ENCODE measurements around the gene GPR141.

GPR141 gene

DNA sequence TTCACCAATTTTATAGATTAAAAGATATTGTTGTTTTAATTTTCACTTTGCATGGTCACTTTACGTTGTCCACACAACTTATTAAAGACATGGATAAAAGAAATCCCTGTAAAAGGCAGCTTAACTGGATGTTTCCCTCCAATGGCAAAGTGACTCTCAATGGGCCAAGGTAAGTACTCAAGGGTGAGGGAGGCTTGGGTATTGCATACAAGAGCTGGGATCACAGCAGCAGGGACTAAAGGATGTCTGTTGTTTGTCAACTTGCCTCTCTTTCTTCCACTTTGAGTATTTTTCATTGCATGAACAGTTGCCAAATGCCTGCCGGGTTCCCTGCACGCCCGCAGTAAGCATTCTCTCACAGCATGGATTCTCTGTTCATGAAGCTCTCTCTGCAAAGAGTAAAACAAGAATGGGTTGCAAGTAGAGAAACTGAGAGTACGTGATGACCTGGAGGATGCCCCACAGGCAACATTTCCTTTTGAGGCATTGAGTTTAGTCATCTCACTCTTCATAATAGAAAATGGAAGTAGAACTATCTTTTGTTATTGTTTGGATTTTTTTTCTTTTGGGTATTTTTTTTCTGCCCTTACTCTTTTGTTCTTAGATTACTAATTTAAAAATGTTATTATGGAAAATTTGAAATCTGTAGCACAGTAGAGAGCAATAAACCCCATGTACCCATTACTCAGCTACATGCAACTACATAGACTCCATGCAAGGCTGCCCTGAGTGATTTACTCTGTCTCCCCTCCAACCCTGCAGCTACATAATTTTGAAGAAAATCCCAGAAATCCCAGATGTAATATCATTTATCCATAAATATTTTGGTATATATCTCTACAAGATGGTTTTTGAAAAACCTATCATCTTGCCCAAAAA, 26.3 kb downstream of the GPR141 start:
- no peak overlapping the region for H3K4me3 ChIP-seq (ENCODE audit: low read length, poor library complexity, severe bottlenecking)
- H3K9me2 ChIP-seq (replicated peaks; ENCODE audit: low read depth, low read length) = no peaks in the 10 kb centered on the region
- H3K79me2 ChIP-seq (ENCODE audit: insufficient read depth, low read length) = no peaks in the 10 kb centered on the region
- peaks cover 16% of the 10 kb centered on the region for H3K4me1 ChIP-seq (ENCODE audit: insufficient read depth, low read length, poor library complexity, severe bottlenecking)
- H2AFZ ChIP-seq (ENCODE audit: low read length) = no peak overlapping the region
- no peaks in the 10 kb centered on the region for H3K27me3 ChIP-seq (ENCODE audit: insufficient read depth, low read length, poor library complexity, severe bottlenecking)
- H3K4me2 ChIP-seq (ENCODE audit: low read depth, low read length, poor library complexity, severe bottlenecking) = no peak overlapping the region
- no peaks in the 10 kb centered on the region for H3K9me3 ChIP-seq (ENCODE audit: insufficient read depth, low read depth, low read length)
- H3K9ac ChIP-seq (ENCODE audit: low read depth, low read length, poor library complexity, severe bottlenecking) = no peak overlapping the region
- no peaks in the 10 kb centered on the region for H3K36me3 ChIP-seq (ENCODE audit: insufficient read depth, low read length)
- H3F3A ChIP-seq (ENCODE audit: low read depth) = no peaks in the 10 kb centered on the region
- H4K20me1 ChIP-seq (ENCODE audit: insufficient read depth, low read length, poor library complexity, severe bottlenecking) = no peaks in the 10 kb centered on the region
- TF ChIP-seq, protein P1, sequence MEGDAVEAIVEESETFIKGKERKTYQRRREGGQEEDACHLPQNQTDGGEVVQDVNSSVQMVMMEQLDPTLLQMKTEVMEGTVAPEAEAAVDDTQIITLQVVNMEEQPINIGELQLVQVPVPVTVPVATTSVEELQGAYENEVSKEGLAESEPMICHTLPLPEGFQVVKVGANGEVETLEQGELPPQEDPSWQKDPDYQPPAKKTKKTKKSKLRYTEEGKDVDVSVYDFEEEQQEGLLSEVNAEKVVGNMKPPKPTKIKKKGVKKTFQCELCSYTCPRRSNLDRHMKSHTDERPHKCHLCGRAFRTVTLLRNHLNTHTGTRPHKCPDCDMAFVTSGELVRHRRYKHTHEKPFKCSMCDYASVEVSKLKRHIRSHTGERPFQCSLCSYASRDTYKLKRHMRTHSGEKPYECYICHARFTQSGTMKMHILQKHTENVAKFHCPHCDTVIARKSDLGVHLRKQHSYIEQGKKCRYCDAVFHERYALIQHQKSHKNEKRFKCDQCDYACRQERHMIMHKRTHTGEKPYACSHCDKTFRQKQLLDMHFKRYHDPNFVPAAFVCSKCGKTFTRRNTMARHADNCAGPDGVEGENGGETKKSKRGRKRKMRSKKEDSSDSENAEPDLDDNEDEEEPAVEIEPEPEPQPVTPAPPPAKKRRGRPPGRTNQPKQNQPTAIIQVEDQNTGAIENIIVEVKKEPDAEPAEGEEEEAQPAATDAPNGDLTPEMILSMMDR (conservative IDR thresholded peaks at IDR 0.05; ENCODE audit: low read length) = no peak
- no peak for TF ChIP-seq EZH2phosphoT487 (IDR thresholded peaks at IDR 0.05; ENCODE audit: borderline replicate concordance)

DNA sequence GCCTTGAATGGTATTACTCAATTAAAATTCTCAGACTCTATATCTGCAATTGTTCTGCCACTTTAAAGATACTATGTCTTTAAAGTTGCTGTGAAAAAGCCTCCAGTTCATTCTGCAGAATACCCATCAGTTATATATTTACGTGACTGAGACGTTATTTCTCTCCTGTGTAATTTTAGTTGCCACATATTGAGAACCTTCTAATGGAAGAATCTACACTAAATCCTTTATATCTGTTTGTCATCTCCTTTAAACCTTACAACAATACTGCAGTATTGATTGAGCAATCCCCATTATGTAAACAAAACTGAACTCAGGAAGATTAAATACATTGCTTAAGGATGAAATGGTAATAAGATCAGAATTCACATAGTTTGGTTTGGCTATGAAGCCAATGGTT, 30.0 kb downstream of the GPR141 start:
- no peak for TF ChIP-seq EZH2phosphoT487 (IDR thresholded peaks at IDR 0.05; ENCODE audit: borderline replicate concordance)
- TF ChIP-seq, protein P1 (conservative IDR thresholded peaks at IDR 0.05; ENCODE audit: low read length) = no peak
- no peak overlapping the region for H3K9ac ChIP-seq (ENCODE audit: low read depth, low read length, poor library complexity, severe bottlenecking)

DNA sequence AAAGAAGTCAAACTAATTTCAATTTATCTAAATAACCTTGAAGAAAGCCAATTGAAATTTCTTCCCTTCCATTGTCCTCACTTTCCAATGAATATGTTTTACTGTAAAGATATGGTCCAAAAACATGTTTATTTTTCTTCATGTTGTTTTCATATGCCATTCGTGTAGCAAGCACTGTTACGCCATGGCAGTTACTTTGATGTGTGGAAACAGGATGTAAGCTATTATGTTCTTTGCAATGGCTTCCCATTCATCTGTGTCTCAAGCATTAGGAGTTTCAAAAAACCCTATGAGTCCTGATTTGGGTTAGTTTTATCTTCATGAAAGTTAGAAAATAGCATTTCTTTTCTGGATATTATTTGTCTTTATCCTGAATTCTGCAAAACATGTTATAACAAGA, 31.0 kb downstream of the GPR141 start:
- peak overlapping the region; percentile 46 for H3K4me2 ChIP-seq (ENCODE audit: low read depth, low read length, poor library complexity, severe bottlenecking)
- H3K9me3 ChIP-seq (ENCODE audit: insufficient read depth, low read depth, low read length) = no peaks in the 10 kb centered on the region
- peak overlapping the region; percentile 28; the same call in 1 of the 2 replicates for H2AFZ ChIP-seq (ENCODE audit: low read length)
- no peak overlapping the region for H3K9ac ChIP-seq (ENCODE audit: low read depth, low read length, poor library complexity, severe bottlenecking)
- no peaks in the 10 kb centered on the region for H3K27me3 ChIP-seq (ENCODE audit: insufficient read depth, low read length, poor library complexity, severe bottlenecking)
- H3K79me2 ChIP-seq (ENCODE audit: insufficient read depth, low read length) = no peaks in the 10 kb centered on the region
- TF ChIP-seq EZH2phosphoT487 (IDR thresholded peaks at IDR 0.05; ENCODE audit: borderline replicate concordance) = no peak
- TF ChIP-seq, protein P1 (conservative IDR thresholded peaks at IDR 0.05; ENCODE audit: low read length) = no peak
- H3K4me3 ChIP-seq (ENCODE audit: low read length, poor library complexity, severe bottlenecking) = no peak overlapping the region
- H4K20me1 ChIP-seq (ENCODE audit: insufficient read depth, low read length, poor library complexity, severe bottlenecking) = no peaks in the 10 kb centered on the region
- no peaks in the 10 kb centered on the region for H3F3A ChIP-seq (ENCODE audit: low read depth)
- no peaks in the 10 kb centered on the region for H3K36me3 ChIP-seq (ENCODE audit: insufficient read depth, low read length)
- peaks cover 16% of the 10 kb centered on the region for H3K4me1 ChIP-seq (ENCODE audit: insufficient read depth, low read length, poor library complexity, severe bottlenecking)
- H3K9me2 ChIP-seq (replicated peaks; ENCODE audit: low read depth, low read length) = no peaks in the 10 kb centered on the region

More for the DNA sequence above, 30.0 kb downstream of the GPR141 start:
- Histone ChIP-seq H3K36me3 (ENCODE audit: insufficient read depth, low read length) (no peaks in the 10 kb centered on the region), H3K9me2 (replicated peaks; ENCODE audit: low read depth, low read length) (no peaks in the 10 kb centered on the region), H3K4me2 (ENCODE audit: low read depth, low read length, poor library complexity, severe bottlenecking) (no peak overlapping the region), H3K9me3 (ENCODE audit: insufficient read depth, low read depth, low read length) (no peaks in the 10 kb centered on the region), H3K27me3 (ENCODE audit: insufficient read depth, low read length, poor library complexity, severe bottlenecking) (no peaks in the 10 kb centered on the region), H2AFZ (ENCODE audit: low read length) (no peak overlapping the region), H3K4me3 (ENCODE audit: low read length, poor library complexity, severe bottlenecking) (no peak overlapping the region), H4K20me1 (ENCODE audit: insufficient read depth, low read length, poor library complexity, severe bottlenecking) (no peaks in the 10 kb centered on the region), H3F3A (ENCODE audit: low read depth) (no peaks in the 10 kb centered on the region), H3K4me1 (ENCODE audit: insufficient read depth, low read length, poor library complexity, severe bottlenecking) (peaks cover 17% of the 10 kb centered on the region), H3K79me2 (ENCODE audit: insufficient read depth, low read length) (no peaks in the 10 kb centered on the region)
